ENCODE data around the gene CDH15.

- TF ChIP-seq CTCF (IDR thresholded peaks at IDR 0.05; ENCODE audit: low read length) (no peak), EZH2 (optimal IDR thresholded peaks at IDR 0.05; ENCODE audit: low read depth, low read length) (no peak), EZH2phosphoT487 (IDR thresholded peaks at IDR 0.05; ENCODE audit: low read length) (no peak)
These were observed 58.7 kb downstream of the CDH15 start for GRCh38 chr16:89230255-89230654.
